GM10248 (cell line): ENCODE data around the gene EPHA3.

Experiments used
- CTCF ChIA-PET: fragments of 300-600 bp; sonication (Branson Sonifier 250); formaldehyde crosslinking; extraction: SDS; loops from one replicate; lab custom pipeline; 2021; ENCODE audit warnings: antibody characterized with exemption; lab: Yijun Ruan, JAX
- POLR2A ChIA-PET: fragments of 350-650 bp; sonication (Branson Sonifier 250); formaldehyde crosslinking; extraction: SDS; loops from one replicate; lab custom pipeline; 2020; ENCODE audit warnings: antibody characterized with exemption; lab: Yijun Ruan, JAX
- DNase-seq: peaks from one replicate; pipeline ENCODE4 v3.0.0; 2012; ENCODE audit errors: extremely low spot score
- CTCF ChIP-seq: IDR thresholded peaks from 2 replicates; pipeline ENCODE4 v1.5.1; 2012; ENCODE audit warnings: mild to moderate bottlenecking, low read depth; ENCODE audit errors: extremely low read depth, missing control alignments, control extremely low read depth

The EPHA3 gene

GRCh38 chr3:89447243-89447642 is 339.8 kb downstream of the EPHA3 start:
- no peak for DNase-seq
- ChIA-PET POLR2A (no interaction called here), CTCF (no interaction called here)
- no peak for TF ChIP-seq CTCF

- CTCF ChIA-PET = no interaction called here
- POLR2A ChIA-PET = no interaction called here
- no peak for DNase-seq
- no peak for TF ChIP-seq CTCF
Measured at GRCh38 chr3:89449086-89449485, 341.7 kb downstream of the EPHA3 start.

- CTCF ChIA-PET = no interaction called here
- DNase-seq = no peak
- POLR2A ChIA-PET = no interaction called here
- no peak for TF ChIP-seq CTCF
Measured at GRCh38 chr3:89452066-89452465, 344.6 kb downstream of the EPHA3 start.

- no peak for DNase-seq
- CTCF ChIA-PET = interaction anchor here (0.9 kb wide), 1 partner anchor 13 kb away, joined by 3 read pairs; no protein-coding TSS in a partner anchor
- TF ChIP-seq CTCF = no peak
- POLR2A ChIA-PET = no interaction called here
Measured at GRCh38 chr3:89455240-89455639, 347.8 kb downstream of the EPHA3 start.

GRCh38 chr3:89467898-89468363 is 360.5 kb downstream of the EPHA3 start:
- ChIA-PET POLR2A (no interaction called here), CTCF (interaction anchor here (1.0 kb wide), 2 partner anchors 8 to 13 kb away, joined by 3 to 4 read pairs; no protein-coding TSS in a partner anchor)
- TF ChIP-seq CTCF = no peak
- no peak for DNase-seq

- ChIA-PET POLR2A (no interaction called here), CTCF (no interaction called here)
- DNase-seq = no peak
- no peak for TF ChIP-seq CTCF
Measured at GRCh38 chr3:89472101-89472500, 364.7 kb downstream of the EPHA3 start.
